PC-3 (cell line): Measurements from ENCODE around the gene RPLP1. TPM values are rescaled to one million over a fixed set of nuclear protein-coding genes. Genes with fewer than 3 reads are reported as not detected.
A peak's percentile ranks its signal among the peaks of the same experiment; 100 is the strongest.

ENCODE experiments used
- ATAC-seq: fragments of 200-7000 bp; cut with Tn5 transposase; 2 replicates; pipeline ENCODE4 v1.9.1; 2020; ENCODE audit warnings: mild to moderate bottlenecking, moderate library complexity
- BruUV-seq: library from RNA; stranded (reverse); fragments of 400-500 nt; replicated peaks from 2 replicates; lab custom pipeline; 2021; lab: Mats Ljungman, UMichigan
- CTCF ChIA-PET: fragments of 300-600 bp; sonication (Branson Sonifier 250); formaldehyde crosslinking; loops from one replicate; lab custom pipeline; 2022; ENCODE audit warnings: antibody characterized with exemption; lab: Charles Lee
- POLR2A ChIA-PET: fragments of 300-600 bp; sonication (Branson Sonifier 250); formaldehyde crosslinking; loops from one replicate; lab custom pipeline; 2022; ENCODE audit warnings: antibody characterized with exemption; ENCODE audit not compliant: unreplicated experiment; lab: Charles Lee
- DNase-seq: peaks from one replicate; pipeline ENCODE4 v3.0.0-alpha.2; 2015
- H2AFZ ChIP-seq: fragments of 300-600 bp; sonication (generic); 2 replicates; pipeline ENCODE4 v1.6.0; 2016; ENCODE audit warnings: antibody characterized with exemption, low read length
- H3F3A ChIP-seq: fragments of 300-600 bp; sonication (generic); one replicate; pipeline ENCODE4 v1.6.0; 2017; ENCODE audit warnings: antibody characterized with exemption, low read length, control low read depth, mild to moderate bottlenecking; ENCODE audit not compliant: unreplicated experiment
- H3K27ac ChIP-seq: fragments of 300-600 bp; sonication (generic); 2 replicates; pipeline ENCODE4 v1.5.1; 2016; ENCODE audit warnings: mild to moderate bottlenecking, low read length
- H3K27me3 ChIP-seq: fragments of 300-600 bp; sonication (generic); 2 replicates; pipeline ENCODE4 v1.6.1; 2016; ENCODE audit warnings: low read length, mixed read lengths
- H3K36me3 ChIP-seq: fragments of 300-600 bp; sonication (generic); 2 replicates; pipeline ENCODE4 v1.6.1; 2016; ENCODE audit warnings: low read depth, mixed run types, low read length, mixed read lengths
- H3K4me1 ChIP-seq: fragments of 300-600 bp; sonication (generic); 2 replicates; pipeline ENCODE4 v1.5.1; 2016; ENCODE audit warnings: low read length; ENCODE audit not compliant: insufficient read depth
- H3K4me2 ChIP-seq: fragments of 300-600 bp; sonication (generic); 2 replicates; pipeline ENCODE4 v1.6.0; 2016; ENCODE audit warnings: low read length
- H3K4me3 ChIP-seq: fragments of 300-600 bp; sonication (generic); 2 replicates; pipeline ENCODE4 v1.5.1; 2016; ENCODE audit warnings: mild to moderate bottlenecking, low read length, mixed read lengths
- H3K79me2 ChIP-seq: fragments of 300-600 bp; sonication (generic); 2 replicates; pipeline ENCODE4 v1.6.1; 2017; ENCODE audit warnings: low read length, mixed read lengths
- H3K9ac ChIP-seq: fragments of 300-600 bp; sonication (generic); 2 replicates; pipeline ENCODE4 v1.6.0; 2016; ENCODE audit warnings: mild to moderate bottlenecking, low read length
- H3K9me2 ChIP-seq: fragments of 300-600 bp; sonication (generic); replicated peaks from 2 replicates; pipeline ENCODE4 v1.6.1; 2016; ENCODE audit warnings: mixed run types, low read length, mixed read lengths
- H3K9me3 ChIP-seq: fragments of 300-600 bp; sonication (generic); 2 replicates; pipeline ENCODE4 v1.6.1; 2016; ENCODE audit warnings: low read length, mixed read lengths
- H4K20me1 ChIP-seq: fragments of 300-600 bp; sonication (generic); 2 replicates; pipeline ENCODE4 v1.6.1; 2016; ENCODE audit warnings: low read length, mixed read lengths
- CTCF ChIP-seq: fragments of 300-600 bp; sonication (generic); conservative IDR thresholded peaks from 2 replicates; pipeline ENCODE4 v1.5.1; 2017; ENCODE audit warnings: antibody characterized with exemption, low read depth, mild to moderate bottlenecking, low read length
- EZH2 ChIP-seq: fragments of 300-600 bp; sonication (generic); IDR thresholded peaks from one replicate; pipeline ENCODE4 v1.6.1; 2017; ENCODE audit warnings: antibody characterized with exemption, mild to moderate bottlenecking, low read length; ENCODE audit not compliant: unreplicated experiment
- EZH2phosphoT487 ChIP-seq: fragments of 300-600 bp; sonication (generic); IDR thresholded peaks from 2 replicates; pipeline ENCODE4 v1.6.1; 2018; ENCODE audit warnings: mild to moderate bottlenecking, antibody characterized with exemption, low read length, borderline replicate concordance
- intact Hi-C: fragments of 100-400 bp; cut with micrococcal nuclease; formaldehyde crosslinking; loops from 2 replicates; pipeline ENCODE4 v1.9.0; 2023
- total RNA-seq: library from RNA; depleted of rRNA; stranded (reverse); fragments of >200 nt; gene quantifications from 2 replicates; pipeline ENCODE4 v1.2.3, GENCODE V29; 2014

Gene RPLP1
- total RNA-seq, 1 experiment from 2014 or later = 253 TPM

- ChIA-PET CTCF (no interaction called here), POLR2A (no interaction called here)
- Histone ChIP-seq H3K27ac (no peak overlapping the region), H3K4me2 (no peak overlapping the region), H3K9me2 (no peaks in the 10 kb centered on the region), H3F3A (no peaks in the 10 kb centered on the region), H3K4me3 (no peak overlapping the region), H3K36me3 (no peaks in the 10 kb centered on the region), H3K27me3 (no peaks in the 10 kb centered on the region), H3K9ac (no peak overlapping the region), H4K20me1 (no peaks in the 10 kb centered on the region), H2AFZ (no peak overlapping the region), H3K79me2 (no peaks in the 10 kb centered on the region), H3K9me3 (no peaks in the 10 kb centered on the region), H3K4me1 (0 out of 2 replicates have a peak, but pooled peaks cover 5% of the 10 kb centered on the region)
- TF ChIP-seq EZH2 (no peak), EZH2phosphoT487 (no peak), CTCF (no peak)
- no TSS peak for BruUV-seq
- no peak for DNase-seq
- no peak for ATAC-seq
- intact Hi-C loops = no loop called here
Observed at GRCh38 chr15:69486481-69487110, 34.0 kb downstream of the RPLP1 start.

- Histone ChIP-seq H3F3A (no peaks in the 10 kb centered on the region), H3K27me3 (no peaks in the 10 kb centered on the region), H3K36me3 (no peaks in the 10 kb centered on the region), H3K27ac (no peak overlapping the region), H2AFZ (no peak overlapping the region), H3K79me2 (no peaks in the 10 kb centered on the region), H3K4me2 (no peak overlapping the region), H3K9me3 (no peaks in the 10 kb centered on the region), H4K20me1 (no peaks in the 10 kb centered on the region), H3K9me2 (no peaks in the 10 kb centered on the region), H3K4me3 (no peak overlapping the region), H3K4me1 (0 out of 2 replicates have a peak, but pooled peaks cover 5% of the 10 kb centered on the region), H3K9ac (no peak overlapping the region)
- DNase-seq (peak; percentile 13), ATAC-seq (0 out of 2 replicates have a peak, but pooled peaks have one; percentile 29)
- no peak for TF ChIP-seq EZH2
- TF ChIP-seq EZH2phosphoT487 = no peak
- no peak for TF ChIP-seq CTCF
- intact Hi-C loops = no loop called here
- ChIA-PET POLR2A (no interaction called here), CTCF (no interaction called here)
- no TSS peak for BruUV-seq
Observed at GRCh38 chr15:69489073-69489571, 36.5 kb downstream of the RPLP1 start.

GRCh38 chr15:69490356-69491037 lies 37.9 kb downstream of the RPLP1 start:
- intact Hi-C loops = no loop called here
- Histone ChIP-seq H3K9me2 (no peaks in the 10 kb centered on the region), H3K4me2 (no peak overlapping the region), H3K36me3 (no peaks in the 10 kb centered on the region), H3K27me3 (no peaks in the 10 kb centered on the region), H3K79me2 (no peaks in the 10 kb centered on the region), H3K4me3 (no peak overlapping the region), H3K9ac (no peak overlapping the region), H3K27ac (no peak overlapping the region), H3F3A (no peaks in the 10 kb centered on the region), H4K20me1 (no peaks in the 10 kb centered on the region), H2AFZ (no peak overlapping the region), H3K4me1 (no peaks in the 10 kb centered on the region), H3K9me3 (no peaks in the 10 kb centered on the region)
- POLR2A ChIA-PET = no interaction called here
- CTCF ChIA-PET = no interaction called here
- ATAC-seq = no peak
- no TSS peak for BruUV-seq
- TF ChIP-seq EZH2phosphoT487 (no peak), CTCF (no peak), EZH2 (no peak)
- no peak for DNase-seq
